Activated CD8-positive, alpha-beta memory T cell treated with anti-CD3 and anti-CD28 coated beads, Interleukin-2, amount 50 U/mL, for 4 hours (primary cell): Measurements from ENCODE around the gene RAD51AP1.

Source experiments
- DNase-seq: peaks from one replicate; pipeline ENCODE4 v3.0.0-alpha.2; 2020

RAD51AP1 gene

GRCh38 chr12:4552191-4552590 lies 13.5 kb downstream of the RAD51AP1 start:
- DNase-seq, result no peak

GRCh38 chr12:4553943-4554342 lies 15.3 kb downstream of the RAD51AP1 start:
- no peak for DNase-seq

GRCh38 chr12:4555804-4556203 lies 17.1 kb downstream of the RAD51AP1 start:
- no peak for DNase-seq

GRCh38 chr12:4556735-4557530 lies 18.2 kb downstream of the RAD51AP1 start:
- DNase-seq, result no peak

- no peak for DNase-seq
Observed at GRCh38 chr12:4557586-4557985, 18.9 kb downstream of the RAD51AP1 start.

GRCh38 chr12:4558171-4558570 lies 19.5 kb downstream of the RAD51AP1 start:
- no peak for DNase-seq

DNA sequence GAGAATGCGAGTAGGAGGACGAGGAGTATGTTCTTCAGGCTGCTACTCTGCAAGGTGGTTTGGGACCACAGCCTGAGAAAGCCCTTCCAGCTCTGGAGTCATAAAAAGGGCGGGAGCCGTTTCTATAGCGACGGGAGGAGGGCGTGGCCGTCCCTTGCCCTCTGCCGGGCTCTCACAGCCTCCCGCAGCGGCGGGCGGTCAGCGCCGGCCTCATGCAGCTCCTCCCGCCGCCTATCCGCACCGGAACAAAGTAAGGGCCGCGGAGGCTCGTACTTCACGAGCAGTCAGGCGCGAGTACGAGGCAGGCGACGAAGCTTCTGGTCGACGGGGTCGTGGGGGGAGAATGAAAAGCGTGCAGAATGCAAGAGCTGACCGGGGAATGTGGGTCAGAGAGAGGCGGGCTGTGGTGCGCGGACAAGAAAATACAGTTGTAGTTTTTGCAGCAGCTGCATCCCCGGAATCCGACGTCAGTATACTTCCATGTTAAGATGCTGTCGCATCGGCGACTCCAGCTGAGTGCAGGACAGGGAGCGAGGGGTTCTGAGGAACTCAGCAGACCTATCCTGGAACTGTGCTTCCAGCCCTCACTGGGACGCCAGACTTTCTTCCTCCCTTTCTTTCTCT lies 23.5 kb downstream of the RAD51AP1 start, which contains the start of gene DYRK4:
Gene DYRK4, plus strand, starts transcription at position 175 of the 624 bp plus-strand sequence. Its CDS starts 38 bp downstream, at position 213.
- DNase-seq, result peak; percentile 16

DNA sequence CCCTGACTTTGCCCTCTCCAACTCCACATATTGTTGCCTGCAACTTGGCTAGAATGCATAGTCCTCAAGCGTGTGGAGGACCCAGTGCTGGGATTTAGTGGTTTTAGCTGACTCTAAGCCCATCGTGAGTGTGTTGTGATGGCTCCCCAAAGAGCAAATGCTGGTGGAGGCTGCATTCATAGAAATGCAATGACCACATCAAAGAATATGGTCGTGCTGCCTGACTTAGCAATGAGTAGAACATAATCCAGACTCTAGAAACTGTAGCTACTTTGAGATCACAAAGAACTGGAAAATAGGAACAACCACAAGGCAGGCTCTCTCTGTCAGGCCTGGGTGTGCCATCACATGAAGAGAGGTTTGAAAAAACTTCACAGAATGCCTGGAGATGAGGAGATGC lies 24.6 kb downstream of the RAD51AP1 start:
- no peak for DNase-seq

DNA sequence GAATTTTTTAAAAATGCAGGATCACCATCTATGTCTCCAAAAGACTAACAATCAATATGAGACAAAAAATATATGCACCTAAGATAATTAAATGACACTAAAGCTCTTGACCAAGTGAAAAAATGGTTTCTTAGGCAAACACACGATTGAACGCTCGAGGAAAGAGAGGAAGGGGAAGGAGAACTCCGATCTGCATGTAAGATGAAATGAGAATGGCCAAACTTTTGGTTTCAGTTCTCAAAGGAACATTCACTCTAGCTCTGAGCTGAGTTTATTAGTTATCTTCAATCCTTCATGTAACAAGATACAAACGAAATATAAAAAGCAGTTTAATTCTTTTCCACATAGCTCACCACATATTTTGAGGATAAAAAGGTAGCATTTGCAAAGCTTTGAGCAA lies 26.1 kb downstream of the RAD51AP1 start:
- no peak for DNase-seq

DNA sequence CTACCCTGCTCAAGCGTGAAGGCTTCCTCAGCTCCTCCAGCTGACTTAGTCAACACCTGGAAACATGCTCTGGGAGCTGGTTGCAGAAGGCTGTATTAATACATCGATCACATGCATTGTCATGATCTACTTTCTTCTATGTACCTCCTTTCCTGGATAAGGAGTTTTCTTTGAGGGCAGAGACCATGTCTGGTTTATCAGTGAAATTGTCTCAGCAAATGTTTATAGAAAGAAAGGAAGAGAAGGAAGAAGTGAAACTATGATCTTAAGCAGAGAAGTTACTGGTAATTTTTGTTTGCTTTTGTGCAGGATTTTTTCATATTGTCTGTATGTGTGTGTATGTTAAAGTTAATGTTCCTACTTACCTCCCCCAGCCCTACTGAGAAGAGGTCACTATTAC lies 27.8 kb downstream of the RAD51AP1 start:
- DNase-seq, result no peak

DNA sequence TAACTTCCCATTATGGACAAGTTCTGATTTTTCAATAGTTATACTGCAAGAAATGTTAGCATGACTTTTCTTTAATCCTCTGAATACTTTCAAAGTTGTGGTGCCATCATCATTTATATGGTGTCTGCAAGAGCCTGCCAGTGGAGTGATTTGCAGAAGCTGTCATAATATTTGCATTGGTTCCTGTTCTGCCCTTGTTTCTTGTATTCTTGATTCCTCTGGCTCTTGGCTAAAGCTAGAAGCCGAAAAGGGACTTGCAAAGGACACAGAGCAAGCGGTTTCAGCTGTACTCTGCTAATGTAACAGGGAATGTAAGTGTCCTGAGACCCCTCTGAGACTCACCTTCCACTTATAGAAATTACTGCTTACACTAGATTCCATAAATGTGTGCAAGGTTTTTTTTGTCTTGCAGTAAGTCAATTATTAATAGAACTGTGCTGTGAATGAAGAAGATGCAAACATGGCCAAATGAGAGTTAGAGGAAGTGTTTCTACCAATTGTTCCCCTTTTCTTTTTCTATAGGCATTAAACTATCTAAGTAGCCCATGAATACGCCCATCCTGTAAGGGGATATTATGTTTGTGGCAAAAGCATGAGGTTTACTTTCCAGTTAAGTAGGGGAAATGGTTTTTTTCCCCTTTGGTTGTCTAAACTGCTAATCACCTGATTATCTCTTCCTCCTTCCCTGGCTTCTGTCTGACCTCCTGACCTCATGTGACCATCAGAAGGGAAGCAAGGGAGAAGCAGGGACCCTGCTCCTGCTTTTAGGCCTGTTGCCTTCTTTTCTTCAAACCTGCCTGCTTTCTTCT lies 28.6 kb downstream of the RAD51AP1 start:
- DNase-seq, result no peak

DNA sequence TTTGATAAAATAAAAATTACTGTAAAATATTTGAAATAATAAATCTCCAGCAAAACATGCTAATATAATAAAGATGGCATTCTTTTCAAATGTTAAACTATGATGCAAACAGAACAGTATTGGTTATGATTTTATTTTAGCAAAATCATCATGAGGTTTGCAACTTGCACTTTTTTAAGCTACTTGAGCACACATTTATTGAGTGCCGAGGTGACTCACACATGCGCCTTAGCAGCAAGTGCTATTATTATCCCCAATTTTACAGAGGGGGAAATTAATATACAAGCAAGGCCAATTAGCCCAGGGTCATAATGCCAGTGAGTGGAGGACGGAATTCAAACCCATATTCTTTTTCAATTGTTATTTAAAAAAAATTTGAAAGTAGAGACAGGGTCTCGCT lies 30.6 kb downstream of the RAD51AP1 start:
- no peak for DNase-seq

- DNase-seq, result no peak
Observed at GRCh38 chr12:4572680-4573079, 34.0 kb downstream of the RAD51AP1 start.

DNA sequence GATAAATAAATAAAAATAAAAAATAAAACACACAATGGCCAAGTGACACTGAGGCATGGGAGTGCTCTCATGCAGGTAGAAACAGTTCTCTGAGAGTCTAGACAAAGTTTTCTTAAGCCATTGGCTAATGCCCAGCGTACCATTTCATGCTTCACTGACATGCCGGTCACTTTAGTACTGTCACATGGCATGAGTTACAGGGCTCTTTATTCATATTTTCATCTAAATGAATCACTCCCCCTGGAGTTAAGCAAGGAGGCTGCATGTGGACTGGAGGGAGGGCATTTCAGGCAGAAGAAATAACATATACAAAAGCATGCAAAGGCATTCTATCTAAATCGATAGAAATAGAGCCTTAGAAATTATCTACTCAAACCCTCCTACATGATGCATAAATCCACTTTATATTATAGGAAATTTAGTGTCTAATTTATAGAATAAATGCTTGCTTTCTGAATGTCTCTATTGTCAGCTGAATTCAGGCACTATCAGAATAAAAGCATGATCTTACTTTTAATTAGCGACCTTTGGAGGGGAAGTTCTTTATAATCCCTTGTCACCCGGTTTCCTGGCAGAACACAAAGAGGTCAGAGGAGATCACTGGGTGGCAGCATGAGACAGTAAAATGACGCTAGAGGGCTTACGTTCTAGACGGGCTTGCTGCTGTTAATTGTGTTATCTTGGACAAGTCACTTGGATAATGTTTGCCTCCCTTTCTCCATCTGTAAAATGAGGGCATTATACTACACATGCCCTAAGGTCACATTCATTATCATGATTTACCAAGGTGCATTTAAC lies 40.8 kb downstream of the RAD51AP1 start:
- no peak for DNase-seq

DNA sequence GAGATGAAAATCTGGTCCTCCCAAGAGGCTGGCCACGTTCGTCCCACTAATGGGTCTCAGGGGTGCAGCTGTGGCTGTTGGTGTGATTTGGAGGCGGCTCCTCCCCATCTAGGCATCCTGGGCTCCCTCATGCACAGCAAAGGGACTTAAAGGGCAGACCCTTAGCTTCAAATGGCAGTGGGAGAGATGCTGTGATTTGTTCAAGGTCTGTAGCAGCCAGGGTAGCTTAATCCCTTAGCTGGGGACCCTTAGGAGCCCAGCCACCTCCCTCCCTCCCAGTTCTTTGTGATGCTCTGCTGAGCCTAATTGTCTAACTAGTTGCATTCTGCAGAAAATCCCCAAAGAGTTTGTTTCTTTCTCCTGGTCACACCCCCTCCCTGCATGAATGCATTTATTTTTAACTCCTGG lies 41.6 kb downstream of the RAD51AP1 start:
- DNase-seq, result no peak

DNA sequence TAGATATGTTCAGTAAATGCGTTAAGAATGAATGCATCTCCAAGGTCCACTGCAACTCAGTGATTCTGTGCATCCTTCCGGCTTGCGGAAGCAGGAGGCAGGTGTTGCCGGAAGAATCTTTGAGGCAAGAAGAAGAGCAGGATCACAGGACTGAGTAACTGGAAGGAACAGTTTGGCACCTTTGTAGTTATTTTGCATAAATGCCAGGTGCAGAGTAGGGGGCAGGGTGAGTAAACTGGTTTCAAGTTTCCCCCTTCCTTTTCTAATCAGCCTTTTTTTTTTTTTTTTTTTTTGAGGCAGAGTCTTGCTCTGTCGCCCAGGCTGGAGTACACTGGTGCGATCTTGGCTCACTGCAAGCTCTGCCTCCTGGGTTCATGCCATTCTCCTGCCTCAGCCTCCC lies 45.6 kb downstream of the RAD51AP1 start:
- no peak for DNase-seq

DNA sequence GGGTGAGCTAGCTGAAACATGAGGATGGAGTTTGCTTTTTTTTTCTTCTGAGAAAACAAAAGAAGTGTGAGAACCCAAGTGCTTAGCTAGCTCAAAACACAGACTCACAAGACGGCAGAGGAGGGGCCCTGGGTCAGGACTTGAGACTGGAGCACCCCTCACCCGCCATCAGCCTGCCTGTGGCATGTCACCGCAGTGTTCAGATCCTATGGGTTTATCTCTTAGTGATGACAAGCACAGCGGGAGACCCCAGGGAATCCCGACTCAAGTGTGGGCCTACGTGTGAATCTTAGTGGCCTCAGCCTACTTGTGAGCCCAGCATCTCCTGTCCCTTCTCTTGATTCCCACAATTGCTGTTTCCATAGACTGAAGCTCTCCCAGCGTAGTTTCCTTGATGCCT lies 46.2 kb downstream of the RAD51AP1 start:
- no peak for DNase-seq

DNA sequence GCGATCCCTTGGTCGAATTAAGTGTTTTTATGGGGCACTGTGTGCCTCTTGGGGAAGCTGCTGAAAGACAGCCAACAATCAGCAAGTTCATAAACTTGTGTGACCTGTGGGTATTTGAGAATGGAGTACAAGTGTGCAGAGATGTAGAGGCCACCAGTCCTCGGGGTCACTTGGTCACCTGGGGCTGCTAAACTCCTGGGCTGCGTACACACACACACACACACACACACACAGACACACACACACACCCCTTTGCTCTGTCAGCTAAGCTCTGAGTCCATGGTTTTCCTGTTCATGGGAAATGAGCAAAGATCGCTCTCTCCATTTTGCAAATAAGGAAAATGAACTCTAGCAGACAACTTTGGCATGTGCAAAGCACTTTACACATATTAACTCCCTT lies 47.8 kb downstream of the RAD51AP1 start:
- no peak for DNase-seq

DNA sequence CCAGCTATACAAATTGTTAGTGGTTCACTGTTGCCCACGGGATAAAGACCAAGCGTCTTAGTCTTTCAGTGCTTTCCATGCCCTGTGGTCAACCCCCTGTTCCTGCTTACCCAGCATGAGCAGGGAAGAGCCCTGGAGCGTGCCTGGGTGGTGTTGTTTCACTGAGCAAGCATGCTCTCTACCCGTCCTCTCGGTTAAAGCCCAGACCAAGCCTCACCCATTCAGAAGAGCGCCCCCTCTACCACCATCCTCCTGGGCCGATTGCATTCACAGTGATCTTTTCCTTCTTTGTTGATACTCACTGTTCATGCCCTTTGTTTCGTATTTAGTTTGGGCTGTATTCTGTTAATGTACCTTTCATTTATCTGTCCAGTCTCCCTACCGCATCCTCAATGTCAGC lies 48.4 kb downstream of the RAD51AP1 start:
- DNase-seq, result no peak

DNA sequence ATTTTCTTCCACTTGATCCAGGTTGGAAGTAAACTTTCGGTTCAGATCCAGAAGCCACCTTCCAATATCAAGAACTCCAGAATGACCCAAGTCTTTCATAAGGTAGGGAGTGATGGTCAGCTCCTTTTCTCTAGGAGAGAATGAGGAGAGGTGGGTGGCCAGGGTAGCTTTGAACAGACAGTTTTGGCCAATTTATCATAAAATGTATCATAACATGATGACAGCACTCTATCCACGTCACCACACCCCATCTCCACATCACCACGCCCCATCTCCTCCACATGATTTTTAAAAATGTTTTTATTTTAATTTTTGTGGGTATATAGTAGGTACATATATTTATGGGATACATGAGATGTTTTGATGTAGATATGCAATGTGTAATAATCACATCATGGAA lies 50.2 kb downstream of the RAD51AP1 start:
- DNase-seq, result no peak

GRCh38 chr12:4589941-4590340 lies 51.3 kb downstream of the RAD51AP1 start:
- no peak for DNase-seq

- no peak for DNase-seq
Observed at GRCh38 chr12:4591180-4591687, 52.5 kb downstream of the RAD51AP1 start.

GRCh38 chr12:4595881-4596280 lies 57.2 kb downstream of the RAD51AP1 start:
- no peak for DNase-seq
